ENCODE results near the gene NR6A1.

The NR6A1 gene

DNA sequence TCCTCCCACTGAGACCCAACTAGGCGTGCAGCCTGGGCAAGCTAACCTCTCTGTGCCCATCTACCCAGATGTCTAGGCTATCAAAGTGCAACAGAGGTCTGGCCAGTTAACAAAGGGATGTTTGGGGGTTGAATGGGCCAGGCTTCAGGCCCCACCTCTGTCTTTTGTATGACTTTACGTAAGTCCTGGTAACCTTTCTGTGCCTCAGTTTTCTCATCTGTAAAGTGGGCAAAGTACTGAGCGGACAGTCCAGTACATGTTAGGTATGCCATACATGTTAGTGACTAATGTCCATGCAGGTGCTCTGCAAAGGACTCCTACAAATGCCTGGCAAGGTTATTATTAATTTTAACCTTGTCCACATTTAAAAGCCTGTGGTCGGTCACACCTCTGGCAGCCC, 277.9 kb downstream of the NR6A1 start:
- ChIA-PET CTCF (interaction anchor here (0.5 kb wide), 1 partner anchor 13 kb away, joined by 3 read pairs; no protein-coding TSS in a partner anchor), POLR2A (no interaction called here)
- no peak for TF ChIP-seq ZNF530 (tag by site-specific recombination; IDR thresholded peaks at IDR 0.05; ENCODE audit: low read depth)
- no peak for TF ChIP-seq ZNF768 (tag by site-specific recombination; IDR thresholded peaks at IDR 0.05)
- no peak for TF ChIP-seq ZIC2 (tag by site-specific recombination; IDR thresholded peaks at IDR 0.05)
- TF ChIP-seq MEIS1 (CRISPR knock-in tag; IDR thresholded peaks at IDR 0.05; ENCODE audit: borderline replicate concordance) = no peak
- TF ChIP-seq ZNF423 (tag by site-specific recombination; IDR thresholded peaks at IDR 0.05) = no peak
- TF ChIP-seq, protein P1, sequence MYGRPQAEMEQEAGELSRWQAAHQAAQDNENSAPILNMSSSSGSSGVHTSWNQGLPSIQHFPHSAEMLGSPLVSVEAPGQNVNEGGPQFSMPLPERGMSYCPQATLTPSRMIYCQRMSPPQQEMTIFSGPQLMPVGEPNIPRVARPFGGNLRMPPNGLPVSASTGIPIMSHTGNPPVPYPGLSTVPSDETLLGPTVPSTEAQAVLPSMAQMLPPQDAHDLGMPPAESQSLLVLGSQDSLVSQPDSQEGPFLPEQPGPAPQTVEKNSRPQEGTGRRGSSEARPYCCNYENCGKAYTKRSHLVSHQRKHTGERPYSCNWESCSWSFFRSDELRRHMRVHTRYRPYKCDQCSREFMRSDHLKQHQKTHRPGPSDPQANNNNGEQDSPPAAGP (tag by site-specific recombination; IDR thresholded peaks at IDR 0.05) = no peak
- TF ChIP-seq ZNF175 (tag by site-specific recombination; IDR thresholded peaks at IDR 0.05) = no peak
- no peak for TF ChIP-seq ZBTB6 (tag by site-specific recombination; IDR thresholded peaks at IDR 0.05)
- no peak for TF ChIP-seq ZNF561 (tag by site-specific recombination; IDR thresholded peaks at IDR 0.05; ENCODE audit: borderline replicate concordance)
- TF ChIP-seq, protein P2, sequence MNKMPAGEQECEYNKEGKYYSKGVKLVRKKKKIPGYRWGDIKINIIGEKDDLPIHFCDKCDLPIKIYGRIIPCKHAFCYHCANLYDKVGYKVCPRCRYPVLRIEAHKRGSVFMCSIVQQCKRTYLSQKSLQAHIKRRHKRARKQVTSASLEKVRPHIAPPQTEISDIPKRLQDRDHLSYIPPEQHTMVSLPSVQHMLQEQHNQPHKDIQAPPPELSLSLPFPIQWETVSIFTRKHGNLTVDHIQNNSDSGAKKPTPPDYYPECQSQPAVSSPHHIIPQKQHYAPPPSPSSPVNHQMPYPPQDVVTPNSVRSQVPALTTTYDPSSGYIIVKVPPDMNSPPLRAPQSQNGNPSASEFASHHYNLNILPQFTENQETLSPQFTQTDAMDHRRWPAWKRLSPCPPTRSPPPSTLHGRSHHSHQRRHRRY (tag by site-specific recombination; IDR thresholded peaks at IDR 0.05) = no peak
- TF ChIP-seq ZBTB49 (tag by site-specific recombination; IDR thresholded peaks at IDR 0.05; ENCODE audit: low read depth) = no peak
- no peak for TF ChIP-seq ZNF132 (tag by site-specific recombination; IDR thresholded peaks at IDR 0.05; ENCODE audit: borderline replicate concordance)
- TF ChIP-seq ZNF664 (tag by site-specific recombination; IDR thresholded peaks at IDR 0.05) = no peak
- no peak for TF ChIP-seq ZNF155 (tag by site-specific recombination; IDR thresholded peaks at IDR 0.05)
- TF ChIP-seq ZNF221 (tag by site-specific recombination; IDR thresholded peaks at IDR 0.05; ENCODE audit: borderline replicate concordance) = no peak
- TF ChIP-seq ZNF16 (tag by site-specific recombination; IDR thresholded peaks at IDR 0.05; ENCODE audit: low read depth) = no peak
- no peak for TF ChIP-seq ZNF785 (tag by site-specific recombination; IDR thresholded peaks at IDR 0.05)
- no peaks in the 10 kb centered on the region for H3K9me3 ChIP-seq (ENCODE audit: control insufficient read depth, insufficient read depth, low read depth, low read length)
- H3K27ac ChIP-seq (ENCODE audit: extremely low read depth, low read depth, low read length) = no peak overlapping the region
- no peaks in the 10 kb centered on the region for H3K36me3 ChIP-seq (ENCODE audit: control insufficient read depth in 2 of 2, insufficient read depth in 1 of 2, low read length in 2 of 2)
- no peaks in the 10 kb centered on the region for H3K4me1 ChIP-seq (ENCODE audit: control insufficient read depth, insufficient read depth, low read length)
- H3K4me3 ChIP-seq (ENCODE audit: low read depth, low read length) = no peak overlapping the region

DNA sequence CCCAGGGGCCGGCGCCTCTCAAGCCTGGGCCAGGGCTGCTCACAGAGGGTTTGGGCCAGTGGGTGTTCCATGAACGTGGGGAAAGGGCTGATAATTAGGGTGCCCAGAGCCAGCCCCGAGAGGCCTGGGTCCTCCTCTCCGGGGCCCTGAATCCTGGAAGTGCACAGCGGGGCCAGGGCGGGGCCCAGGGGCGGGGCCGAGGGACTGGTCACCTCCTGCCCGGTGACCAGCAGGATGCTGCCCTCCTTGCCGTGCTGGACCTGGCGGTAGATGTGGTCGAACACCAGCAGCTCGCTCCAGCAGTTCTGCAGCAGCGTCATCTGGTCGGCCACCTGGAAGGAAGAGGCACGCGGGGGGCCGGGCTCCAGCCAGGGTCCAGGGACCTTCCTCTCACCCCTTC, 278.3 kb downstream of the NR6A1 start:
- Histone ChIP-seq H3K4me3 (ENCODE audit: low read depth, low read length) (no peak overlapping the region), H3K27ac (ENCODE audit: extremely low read depth, low read depth, low read length) (no peak overlapping the region), H3K9me3 (ENCODE audit: control insufficient read depth, insufficient read depth, low read depth, low read length) (no peaks in the 10 kb centered on the region), H3K36me3 (ENCODE audit: control insufficient read depth in 2 of 2, insufficient read depth in 1 of 2, low read length in 2 of 2) (no peaks in the 10 kb centered on the region), H3K4me1 (ENCODE audit: control insufficient read depth, insufficient read depth, low read length) (no peaks in the 10 kb centered on the region)
- CTCF ChIA-PET = interaction anchor here (0.5 kb wide), 1 partner anchor 13 kb away, joined by 3 read pairs; no protein-coding TSS in a partner anchor
- POLR2A ChIA-PET = no interaction called here
- TF ChIP-seq ZNF488 (tag by site-specific recombination; IDR thresholded peaks at IDR 0.05) (no peak), ZBTB49 (tag by site-specific recombination; IDR thresholded peaks at IDR 0.05; ENCODE audit: low read depth) (no peak), ZNF132 (tag by site-specific recombination; IDR thresholded peaks at IDR 0.05; ENCODE audit: borderline replicate concordance) (no peak)
- TF ChIP-seq, protein P3, sequence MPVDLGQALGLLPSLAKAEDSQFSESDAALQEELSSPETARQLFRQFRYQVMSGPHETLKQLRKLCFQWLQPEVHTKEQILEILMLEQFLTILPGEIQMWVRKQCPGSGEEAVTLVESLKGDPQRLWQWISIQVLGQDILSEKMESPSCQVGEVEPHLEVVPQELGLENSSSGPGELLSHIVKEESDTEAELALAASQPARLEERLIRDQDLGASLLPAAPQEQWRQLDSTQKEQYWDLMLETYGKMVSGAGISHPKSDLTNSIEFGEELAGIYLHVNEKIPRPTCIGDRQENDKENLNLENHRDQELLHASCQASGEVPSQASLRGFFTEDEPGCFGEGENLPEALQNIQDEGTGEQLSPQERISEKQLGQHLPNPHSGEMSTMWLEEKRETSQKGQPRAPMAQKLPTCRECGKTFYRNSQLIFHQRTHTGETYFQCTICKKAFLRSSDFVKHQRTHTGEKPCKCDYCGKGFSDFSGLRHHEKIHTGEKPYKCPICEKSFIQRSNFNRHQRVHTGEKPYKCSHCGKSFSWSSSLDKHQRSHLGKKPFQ (tag by site-specific recombination; IDR thresholded peaks at IDR 0.05) = no peak
- TF ChIP-seq, protein P4, sequence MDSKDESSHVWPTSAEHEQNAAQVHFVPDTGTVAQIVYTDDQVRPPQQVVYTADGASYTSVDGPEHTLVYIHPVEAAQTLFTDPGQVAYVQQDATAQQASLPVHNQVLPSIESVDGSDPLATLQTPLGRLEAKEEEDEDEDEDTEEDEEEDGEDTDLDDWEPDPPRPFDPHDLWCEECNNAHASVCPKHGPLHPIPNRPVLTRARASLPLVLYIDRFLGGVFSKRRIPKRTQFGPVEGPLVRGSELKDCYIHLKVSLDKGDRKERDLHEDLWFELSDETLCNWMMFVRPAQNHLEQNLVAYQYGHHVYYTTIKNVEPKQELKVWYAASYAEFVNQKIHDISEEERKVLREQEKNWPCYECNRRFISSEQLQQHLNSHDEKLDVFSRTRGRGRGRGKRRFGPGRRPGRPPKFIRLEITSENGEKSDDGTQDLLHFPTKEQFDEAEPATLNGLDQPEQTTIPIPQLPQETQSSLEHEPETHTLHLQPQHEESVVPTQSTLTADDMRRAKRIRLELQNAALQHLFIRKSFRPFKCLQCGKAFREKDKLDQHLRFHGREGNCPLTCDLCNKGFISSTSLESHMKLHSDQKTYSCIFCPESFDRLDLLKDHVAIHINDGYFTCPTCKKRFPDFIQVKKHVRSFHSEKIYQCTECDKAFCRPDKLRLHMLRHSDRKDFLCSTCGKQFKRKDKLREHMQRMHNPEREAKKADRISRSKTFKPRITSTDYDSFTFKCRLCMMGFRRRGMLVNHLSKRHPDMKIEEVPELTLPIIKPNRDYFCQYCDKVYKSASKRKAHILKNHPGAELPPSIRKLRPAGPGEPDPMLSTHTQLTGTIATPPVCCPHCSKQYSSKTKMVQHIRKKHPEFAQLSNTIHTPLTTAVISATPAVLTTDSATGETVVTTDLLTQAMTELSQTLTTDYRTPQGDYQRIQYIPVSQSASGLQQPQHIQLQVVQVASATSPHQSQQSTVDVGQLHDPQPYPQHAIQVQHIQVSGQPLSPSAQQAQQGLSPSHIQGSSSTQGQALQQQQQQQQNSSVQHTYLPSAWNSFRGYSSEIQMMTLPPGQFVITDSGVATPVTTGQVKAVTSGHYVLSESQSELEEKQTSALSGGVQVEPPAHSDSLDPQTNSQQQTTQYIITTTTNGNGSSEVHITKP (tag by site-specific recombination; IDR thresholded peaks at IDR 0.05) = no peak

All from HEK293 (cell line).